ENCODE measurements around the gene KIF18B. TPM values are rescaled to one million over a fixed set of nuclear protein-coding genes. Genes with fewer than 3 reads are reported as not detected.

Gene KIF18B
- total RNA-seq, 6 experiments from 2014 or later = 0.20 to 0.99 (median 0.35) TPM

- TF ChIP-seq POLR2A (IDR thresholded peaks at IDR 0.05) = no peak
- TF ChIP-seq, protein P1, sequence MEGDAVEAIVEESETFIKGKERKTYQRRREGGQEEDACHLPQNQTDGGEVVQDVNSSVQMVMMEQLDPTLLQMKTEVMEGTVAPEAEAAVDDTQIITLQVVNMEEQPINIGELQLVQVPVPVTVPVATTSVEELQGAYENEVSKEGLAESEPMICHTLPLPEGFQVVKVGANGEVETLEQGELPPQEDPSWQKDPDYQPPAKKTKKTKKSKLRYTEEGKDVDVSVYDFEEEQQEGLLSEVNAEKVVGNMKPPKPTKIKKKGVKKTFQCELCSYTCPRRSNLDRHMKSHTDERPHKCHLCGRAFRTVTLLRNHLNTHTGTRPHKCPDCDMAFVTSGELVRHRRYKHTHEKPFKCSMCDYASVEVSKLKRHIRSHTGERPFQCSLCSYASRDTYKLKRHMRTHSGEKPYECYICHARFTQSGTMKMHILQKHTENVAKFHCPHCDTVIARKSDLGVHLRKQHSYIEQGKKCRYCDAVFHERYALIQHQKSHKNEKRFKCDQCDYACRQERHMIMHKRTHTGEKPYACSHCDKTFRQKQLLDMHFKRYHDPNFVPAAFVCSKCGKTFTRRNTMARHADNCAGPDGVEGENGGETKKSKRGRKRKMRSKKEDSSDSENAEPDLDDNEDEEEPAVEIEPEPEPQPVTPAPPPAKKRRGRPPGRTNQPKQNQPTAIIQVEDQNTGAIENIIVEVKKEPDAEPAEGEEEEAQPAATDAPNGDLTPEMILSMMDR (IDR thresholded peaks at IDR 0.05) = no peak
- Histone ChIP-seq H3K36me3 (no peaks in the 10 kb centered on the region), H3K4me3 (no peak overlapping the region), H3K9me3 (no peaks in the 10 kb centered on the region), H3K27ac (no peak overlapping the region), H3K4me1 (peaks cover 0 to 1% (median under 1%) of the 10 kb centered on the region in 4 donors), H3K27me3 (no peaks in the 10 kb centered on the region)
- DNase-seq = no peak
- intact Hi-C loops (cut with DNase I) = no loop called here
- ATAC-seq = peak in 2 of 4 donors; percentile 8 to 40
- 100% methylated on average over 2 of the region's 10 CpGs for WGBS (ENCODE audit: insufficient coverage, low coverage, low lambda C conversion rate, missing lambda C conversion rate)
Measured at GRCh38 chr17:44906010-44906646, 41.4 kb downstream of the KIF18B start.

DNA sequence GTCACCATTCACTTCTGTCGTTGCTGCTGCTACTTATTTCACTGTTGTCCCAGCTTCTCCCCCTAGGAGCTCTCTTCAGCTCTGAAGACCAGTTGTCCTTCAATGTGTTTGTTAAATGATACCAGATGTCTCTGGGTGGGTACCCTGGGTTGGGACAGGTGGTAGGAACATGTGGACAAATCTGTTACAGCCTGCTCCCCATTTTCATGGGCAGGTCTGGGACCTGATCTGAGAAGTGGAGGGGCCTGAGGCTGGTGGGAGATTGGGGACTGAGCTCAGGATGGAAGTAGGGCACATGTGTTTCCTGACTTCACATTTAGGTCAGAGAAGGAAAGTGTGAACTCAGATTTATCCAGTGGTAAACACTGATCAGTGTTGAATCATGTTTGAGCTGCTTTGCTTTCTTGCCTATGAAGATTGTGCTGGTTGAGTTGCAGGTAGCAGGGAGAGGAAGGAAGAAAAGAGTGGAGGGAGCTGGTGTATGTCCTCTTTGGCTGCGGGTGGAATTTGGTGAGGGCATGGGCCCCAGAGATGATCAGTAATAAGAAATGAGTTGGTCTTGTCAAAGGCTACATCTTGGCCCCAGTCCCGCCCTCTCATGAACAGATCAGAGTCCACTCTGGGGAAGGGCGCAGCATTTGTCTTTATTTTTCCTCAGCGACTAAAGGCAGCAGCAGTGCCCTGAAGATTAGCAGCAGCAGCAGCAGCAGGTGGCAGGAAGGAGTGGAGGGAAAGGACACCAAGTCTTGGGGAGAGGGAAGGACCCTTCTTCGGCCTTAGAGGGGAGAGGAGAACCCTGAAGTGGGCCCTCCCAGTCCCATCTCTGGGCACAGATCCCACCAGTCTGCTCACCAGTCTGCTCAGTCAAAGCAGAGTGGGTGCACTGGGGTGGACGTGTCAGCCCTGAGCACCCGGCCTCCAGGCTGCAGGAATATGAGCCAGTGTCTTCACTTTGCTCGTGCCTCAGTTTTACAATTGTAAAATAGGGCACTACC lies 42.3 kb downstream of the KIF18B start:
- peak in 2 of 4 donors; percentile 24 to 35 for ATAC-seq
- H3K4me3 ChIP-seq = no peak overlapping the region
- H3K27me3 ChIP-seq = no peaks in the 10 kb centered on the region
- H3K27ac ChIP-seq = no peak overlapping the region
- DNase-seq = no peak
- H3K4me1 ChIP-seq = no peaks in the 10 kb centered on the region
- TF ChIP-seq POLR2A (IDR thresholded peaks at IDR 0.05) = no peak
- TF ChIP-seq, protein P1 (IDR thresholded peaks at IDR 0.05) = no peak
- intact Hi-C loops (cut with DNase I) = no loop called here
- H3K36me3 ChIP-seq = no peaks in the 10 kb centered on the region
- 77% methylated on average over 4 of the region's 9 CpGs for WGBS (ENCODE audit: insufficient coverage, low coverage, low lambda C conversion rate, missing lambda C conversion rate)
- H3K9me3 ChIP-seq = no peaks in the 10 kb centered on the region

- no peak for DNase-seq
- WGBS (ENCODE audit: insufficient coverage, low coverage, low lambda C conversion rate, missing lambda C conversion rate) = 100% methylated on average over 12 of the region's 35 CpGs
- no peak overlapping the region for H3K27ac ChIP-seq
- peaks cover 0 to 4% (median 0%) of the 10 kb centered on the region in 4 donors for H3K4me1 ChIP-seq
- H3K27me3 ChIP-seq = no peaks in the 10 kb centered on the region
- H3K36me3 ChIP-seq = no peaks in the 10 kb centered on the region
- H3K4me3 ChIP-seq = no peak overlapping the region
- intact Hi-C loops (cut with DNase I) = no loop called here
- no peak for ATAC-seq
- H3K9me3 ChIP-seq = no peaks in the 10 kb centered on the region
- no peak for TF ChIP-seq POLR2A (IDR thresholded peaks at IDR 0.05)
- TF ChIP-seq, protein P1 (IDR thresholded peaks at IDR 0.05) = no peak
Measured at GRCh38 chr17:44904001-44904984, 43.3 kb downstream of the KIF18B start.

Data from right lobe of liver (tissue), 6 donors.